ENCODE measurements around the gene PKD1.

Gene PKD1

GRCh38 chr16:2070576-2071453 lies 64.9 kb downstream of the PKD1 start:
- no peak for FAIRE-seq

GRCh38 chr16:2066139-2066538 lies 69.6 kb downstream of the PKD1 start:
- FAIRE-seq = no peak

- FAIRE-seq = no peak
These were observed 71.2 kb downstream of the PKD1 start for GRCh38 chr16:2064368-2064945.

- FAIRE-seq = no peak
These were observed 71.8 kb downstream of the PKD1 start for GRCh38 chr16:2063861-2064260.

- no peak for FAIRE-seq
These were observed 72.9 kb downstream of the PKD1 start for GRCh38 chr16:2062801-2063200.

GRCh38 chr16:2061526-2061925 lies 74.2 kb downstream of the PKD1 start:
- no peak for FAIRE-seq

- FAIRE-seq = no peak
These were observed 74.7 kb downstream of the PKD1 start for GRCh38 chr16:2061023-2061422.

- no peak for FAIRE-seq
These were observed 75.4 kb downstream of the PKD1 start for GRCh38 chr16:2060346-2060745.

GRCh38 chr16:2058872-2059271 lies 76.8 kb downstream of the PKD1 start:
- FAIRE-seq = no peak

GRCh38 chr16:2058420-2058819 lies 77.3 kb downstream of the PKD1 start:
- no peak for FAIRE-seq

- FAIRE-seq = no peak
These were observed 78.3 kb downstream of the PKD1 start for GRCh38 chr16:2057438-2057837.

- FAIRE-seq = no peak
These were observed 78.9 kb downstream of the PKD1 start for GRCh38 chr16:2056681-2057407.

- FAIRE-seq = no peak
These were observed 79.6 kb downstream of the PKD1 start for GRCh38 chr16:2056077-2056476.

GRCh38 chr16:2054543-2055245 lies 81.0 kb downstream of the PKD1 start:
- FAIRE-seq = no peak

- FAIRE-seq = no peak
These were observed 81.8 kb downstream of the PKD1 start for GRCh38 chr16:2053897-2054296.

- no peak for FAIRE-seq
These were observed 82.5 kb downstream of the PKD1 start for GRCh38 chr16:2053211-2053610.

- FAIRE-seq = no peak
These were observed 87.6 kb downstream of the PKD1 start for GRCh38 chr16:2048116-2048543.

- FAIRE-seq = no peak
These were observed 88.2 kb downstream of the PKD1 start, which contains the start of the genes NTHL1 and TSC2 for GRCh38 chr16:2047330-2048115. Gene NTHL1 (minus strand): TSS chr16:2047834. CDS start chr16:2047823, 11 bp downstream. Gene TSC2 (plus strand): TSS chr16:2047985. CDS start chr16:2048616, 631 bp downstream.

- FAIRE-seq = no peak
These were observed 88.8 kb downstream of the PKD1 start for GRCh38 chr16:2046893-2047329.

GRCh38 chr16:2045965-2046892 lies 89.5 kb downstream of the PKD1 start:
- FAIRE-seq = no peak

GRCh38 chr16:2044541-2044940 lies 91.2 kb downstream of the PKD1 start:
- no peak for FAIRE-seq
